ENCODE measurements around the gene BRIX1. TPM values are rescaled to one million over a fixed set of nuclear protein-coding genes. Genes with fewer than 3 reads are reported as not detected.

Gene BRIX1
- total and polyA plus RNA-seq, 2 experiments from 2014 or later = 72.6 to 171 TPM

- Mint-ChIP-seq H3K27me3 (ENCODE audit: insufficient read depth, low read depth, poor library complexity) (no peaks in the 10 kb centered on the region), H3K9me3 (no peaks in the 10 kb centered on the region), H3K4me3 (no peak overlapping the region), H3K27ac (no peak overlapping the region), H3K4me1 (peaks cover 6% of the 10 kb centered on the region), H3K36me3 (ENCODE audit: low read depth) (no peaks in the 10 kb centered on the region)
- Histone ChIP-seq H4K20me1 (replicated peaks; ENCODE audit: insufficient read depth) (no peaks in the 10 kb centered on the region), H3K9me2 (ENCODE audit: insufficient read depth) (no peaks in the 10 kb centered on the region), H3K36me3 (ENCODE audit: insufficient read depth) (no peaks in the 10 kb centered on the region), H3K79me2 (replicated peaks; ENCODE audit: insufficient read depth) (no peaks in the 10 kb centered on the region), H3K27ac (ENCODE audit: low read depth) (no peak overlapping the region), H3F3A (replicated peaks; ENCODE audit: low read depth) (no peaks in the 10 kb centered on the region), H3K4me1 (ENCODE audit: insufficient read depth) (0 out of 2 replicates have a peak, but pooled peaks cover 4% of the 10 kb centered on the region), H3K27me3 (ENCODE audit: insufficient read depth) (no peaks in the 10 kb centered on the region), H3K4me2 (no peak overlapping the region), H3K4me3 (no peak overlapping the region), H2AFZ (no peak overlapping the region)
- no peak for ATAC-seq
- no peak for DNase-seq (ENCODE audit: low spot score)
- no peak for TF ChIP-seq STAT1 (IDR thresholded peaks at IDR 0.05; ENCODE audit: unreplicated experiment)
- no peak for TF ChIP-seq CTCF (conservative IDR thresholded peaks at IDR 0.05; ENCODE audit: low read depth in 2 of 2)
- no peak for TF ChIP-seq EZH2phosphoT487 (IDR thresholded peaks at IDR 0.05; ENCODE audit: unreplicated experiment)
- TF ChIP-seq ZNF331 (CRISPR knock-in tag; IDR thresholded peaks at IDR 0.05; ENCODE audit: low read depth) = no peak
- TF ChIP-seq JUNB (IDR thresholded peaks at IDR 0.05; ENCODE audit: unreplicated experiment) = no peak
- TF ChIP-seq EZH2 (IDR thresholded peaks at IDR 0.05; ENCODE audit: low read depth, unreplicated experiment) = no peak
- TF ChIP-seq POLR2AphosphoS5 (IDR thresholded peaks at IDR 0.05; ENCODE audit: low read depth) = no peak
- no peak for TF ChIP-seq CREB1 (CRISPR knock-in tag; IDR thresholded peaks at IDR 0.05; ENCODE audit: low read depth)
- TF ChIP-seq, protein P1, sequence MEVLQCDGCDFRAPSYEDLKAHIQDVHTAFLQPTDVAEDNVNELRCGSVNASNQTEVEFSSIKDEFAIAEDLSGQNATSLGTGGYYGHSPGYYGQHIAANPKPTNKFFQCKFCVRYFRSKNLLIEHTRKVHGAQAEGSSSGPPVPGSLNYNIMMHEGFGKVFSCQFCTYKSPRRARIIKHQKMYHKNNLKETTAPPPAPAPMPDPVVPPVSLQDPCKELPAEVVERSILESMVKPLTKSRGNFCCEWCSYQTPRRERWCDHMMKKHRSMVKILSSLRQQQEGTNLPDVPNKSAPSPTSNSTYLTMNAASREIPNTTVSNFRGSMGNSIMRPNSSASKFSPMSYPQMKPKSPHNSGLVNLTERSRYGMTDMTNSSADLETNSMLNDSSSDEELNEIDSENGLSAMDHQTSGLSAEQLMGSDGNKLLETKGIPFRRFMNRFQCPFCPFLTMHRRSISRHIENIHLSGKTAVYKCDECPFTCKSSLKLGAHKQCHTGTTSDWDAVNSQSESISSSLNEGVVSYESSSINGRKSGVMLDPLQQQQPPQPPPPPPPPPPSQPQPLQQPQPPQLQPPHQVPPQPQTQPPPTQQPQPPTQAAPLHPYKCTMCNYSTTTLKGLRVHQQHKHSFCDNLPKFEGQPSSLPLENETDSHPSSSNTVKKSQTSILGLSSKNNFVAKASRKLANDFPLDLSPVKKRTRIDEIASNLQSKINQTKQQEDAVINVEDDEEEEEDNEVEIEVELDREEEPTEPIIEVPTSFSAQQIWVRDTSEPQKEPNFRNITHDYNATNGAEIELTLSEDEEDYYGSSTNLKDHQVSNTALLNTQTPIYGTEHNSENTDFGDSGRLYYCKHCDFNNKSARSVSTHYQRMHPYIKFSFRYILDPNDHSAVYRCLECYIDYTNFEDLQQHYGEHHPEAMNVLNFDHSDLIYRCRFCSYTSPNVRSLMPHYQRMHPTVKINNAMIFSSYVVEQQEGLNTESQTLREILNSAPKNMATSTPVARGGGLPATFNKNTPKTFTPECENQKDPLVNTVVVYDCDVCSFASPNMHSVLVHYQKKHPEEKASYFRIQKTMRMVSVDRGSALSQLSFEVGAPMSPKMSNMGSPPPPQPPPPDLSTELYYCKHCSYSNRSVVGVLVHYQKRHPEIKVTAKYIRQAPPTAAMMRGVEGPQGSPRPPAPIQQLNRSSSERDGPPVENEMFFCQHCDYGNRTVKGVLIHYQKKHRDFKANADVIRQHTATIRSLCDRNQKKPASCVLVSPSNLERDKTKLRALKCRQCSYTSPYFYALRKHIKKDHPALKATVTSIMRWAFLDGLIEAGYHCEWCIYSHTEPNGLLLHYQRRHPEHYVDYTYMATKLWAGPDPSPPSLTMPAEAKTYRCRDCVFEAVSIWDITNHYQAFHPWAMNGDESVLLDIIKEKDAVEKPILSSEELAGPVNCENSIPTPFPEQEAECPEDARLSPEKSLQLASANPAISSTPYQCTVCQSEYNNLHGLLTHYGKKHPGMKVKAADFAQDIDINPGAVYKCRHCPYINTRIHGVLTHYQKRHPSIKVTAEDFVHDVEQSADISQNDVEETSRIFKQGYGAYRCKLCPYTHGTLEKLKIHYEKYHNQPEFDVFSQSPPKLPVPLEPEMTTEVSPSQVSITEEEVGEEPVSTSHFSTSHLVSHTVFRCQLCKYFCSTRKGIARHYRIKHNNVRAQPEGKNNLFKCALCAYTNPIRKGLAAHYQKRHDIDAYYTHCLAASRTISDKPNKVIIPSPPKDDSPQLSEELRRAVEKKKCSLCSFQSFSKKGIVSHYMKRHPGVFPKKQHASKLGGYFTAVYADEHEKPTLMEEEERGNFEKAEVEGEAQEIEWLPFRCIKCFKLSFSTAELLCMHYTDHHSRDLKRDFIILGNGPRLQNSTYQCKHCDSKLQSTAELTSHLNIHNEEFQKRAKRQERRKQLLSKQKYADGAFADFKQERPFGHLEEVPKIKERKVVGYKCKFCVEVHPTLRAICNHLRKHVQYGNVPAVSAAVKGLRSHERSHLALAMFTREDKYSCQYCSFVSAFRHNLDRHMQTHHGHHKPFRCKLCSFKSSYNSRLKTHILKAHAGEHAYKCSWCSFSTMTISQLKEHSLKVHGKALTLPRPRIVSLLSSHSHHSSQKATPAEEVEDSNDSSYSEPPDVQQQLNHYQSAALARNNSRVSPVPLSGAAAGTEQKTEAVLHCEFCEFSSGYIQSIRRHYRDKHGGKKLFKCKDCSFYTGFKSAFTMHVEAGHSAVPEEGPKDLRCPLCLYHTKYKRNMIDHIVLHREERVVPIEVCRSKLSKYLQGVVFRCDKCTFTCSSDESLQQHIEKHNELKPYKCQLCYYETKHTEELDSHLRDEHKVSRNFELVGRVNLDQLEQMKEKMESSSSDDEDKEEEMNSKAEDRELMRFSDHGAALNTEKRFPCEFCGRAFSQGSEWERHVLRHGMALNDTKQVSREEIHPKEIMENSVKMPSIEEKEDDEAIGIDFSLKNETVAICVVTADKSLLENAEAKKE (CRISPR knock-in tag; IDR thresholded peaks at IDR 0.05) = no peak
- no peak for TF ChIP-seq REST (IDR thresholded peaks at IDR 0.05; ENCODE audit: unreplicated experiment)
- TF ChIP-seq ETS1 (IDR thresholded peaks at IDR 0.05) = no peak
- TF ChIP-seq NANOG (IDR thresholded peaks at IDR 0.05; ENCODE audit: borderline replicate concordance) = no peak
- TF ChIP-seq ZNF114 (CRISPR knock-in tag; IDR thresholded peaks at IDR 0.05) = no peak
Observed at GRCh38 chr5:34892414-34892813, 23.1 kb upstream of the BRIX1 start.
